ENCODE results near the gene ZNF445. TPM values are rescaled to one million over a fixed set of nuclear protein-coding genes. Genes with fewer than 3 reads are reported as not detected.

The ZNF445 gene
- total and polyA plus RNA-seq, 9 of the 15 experiments (the other 6 are each of a cell fraction or from before 2014, with no cell fraction given): 1.2 to 26.9 (median 10.6) TPM

GRCh38 chr3:44477312-44478030 lies at the start of gene ZNF445 (continued):
- TF ChIP-seq ARID2 (IDR thresholded peaks at IDR 0.05): no peak
- TF ChIP-seq ZNF644 (tag; IDR thresholded peaks at IDR 0.05; ENCODE audit: low read depth): no peak
- TF ChIP-seq, protein P1, sequence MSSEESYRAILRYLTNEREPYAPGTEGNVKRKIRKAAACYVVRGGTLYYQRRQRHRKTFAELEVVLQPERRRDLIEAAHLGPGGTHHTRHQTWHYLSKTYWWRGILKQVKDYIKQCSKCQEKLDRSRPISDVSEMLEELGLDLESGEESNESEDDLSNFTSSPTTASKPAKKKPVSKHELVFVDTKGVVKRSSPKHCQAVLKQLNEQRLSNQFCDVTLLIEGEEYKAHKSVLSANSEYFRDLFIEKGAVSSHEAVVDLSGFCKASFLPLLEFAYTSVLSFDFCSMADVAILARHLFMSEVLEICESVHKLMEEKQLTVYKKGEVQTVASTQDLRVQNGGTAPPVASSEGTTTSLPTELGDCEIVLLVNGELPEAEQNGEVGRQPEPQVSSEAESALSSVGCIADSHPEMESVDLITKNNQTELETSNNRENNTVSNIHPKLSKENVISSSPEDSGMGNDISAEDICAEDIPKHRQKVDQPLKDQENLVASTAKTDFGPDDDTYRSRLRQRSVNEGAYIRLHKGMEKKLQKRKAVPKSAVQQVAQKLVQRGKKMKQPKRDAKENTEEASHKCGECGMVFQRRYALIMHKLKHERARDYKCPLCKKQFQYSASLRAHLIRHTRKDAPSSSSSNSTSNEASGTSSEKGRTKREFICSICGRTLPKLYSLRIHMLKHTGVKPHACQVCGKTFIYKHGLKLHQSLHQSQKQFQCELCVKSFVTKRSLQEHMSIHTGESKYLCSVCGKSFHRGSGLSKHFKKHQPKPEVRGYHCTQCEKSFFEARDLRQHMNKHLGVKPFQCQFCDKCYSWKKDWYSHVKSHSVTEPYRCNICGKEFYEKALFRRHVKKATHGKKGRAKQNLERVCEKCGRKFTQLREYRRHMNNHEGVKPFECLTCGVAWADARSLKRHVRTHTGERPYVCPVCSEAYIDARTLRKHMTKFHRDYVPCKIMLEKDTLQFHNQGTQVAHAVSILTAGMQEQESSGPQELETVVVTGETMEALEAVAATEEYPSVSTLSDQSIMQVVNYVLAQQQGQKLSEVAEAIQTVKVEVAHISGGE (CRISPR knock-in tag; IDR thresholded peaks at IDR 0.05): peak in 1 of 3 experiments; percentile 54; a peak in 1 of 6 replicates
- TF ChIP-seq ZNF639 (CRISPR knock-in tag; conservative IDR thresholded peaks at IDR 0.05 in 1 of 2, IDR thresholded peaks at IDR 0.05 in 1 of 2): peak in 1 of 2 experiments; percentile 94; a peak in 2 of 4 replicates
- TF ChIP-seq ETS1 (conservative IDR thresholded peaks at IDR 0.05; ENCODE audit: control insufficient read depth, low read depth, low read length): 0 out of 2 replicates have a peak, but pooled peaks have one; percentile 69
- peak; percentile 88 for TF ChIP-seq POLR2AphosphoS5 (IDR thresholded peaks at IDR 0.05; ENCODE audit: control insufficient read depth, insufficient read depth, low read depth, low read length)
- no peak for TF ChIP-seq ZNF212 (CRISPR knock-in tag; IDR thresholded peaks at IDR 0.05)
- no peak for TF ChIP-seq KLF10 (CRISPR knock-in tag; IDR thresholded peaks at IDR 0.05)
- TF ChIP-seq CCNT2 (IDR thresholded peaks at IDR 0.05; ENCODE audit: borderline replicate concordance, extremely low read depth, insufficient read length, low read depth, low read length): peak; percentile 79
- TF ChIP-seq, protein P2, sequence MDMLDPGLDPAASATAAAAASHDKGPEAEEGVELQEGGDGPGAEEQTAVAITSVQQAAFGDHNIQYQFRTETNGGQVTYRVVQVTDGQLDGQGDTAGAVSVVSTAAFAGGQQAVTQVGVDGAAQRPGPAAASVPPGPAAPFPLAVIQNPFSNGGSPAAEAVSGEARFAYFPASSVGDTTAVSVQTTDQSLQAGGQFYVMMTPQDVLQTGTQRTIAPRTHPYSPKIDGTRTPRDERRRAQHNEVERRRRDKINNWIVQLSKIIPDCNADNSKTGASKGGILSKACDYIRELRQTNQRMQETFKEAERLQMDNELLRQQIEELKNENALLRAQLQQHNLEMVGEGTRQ (CRISPR knock-in tag; IDR thresholded peaks at IDR 0.05): no peak
- TF ChIP-seq TAF1 (IDR thresholded peaks at IDR 0.05; ENCODE audit: control insufficient read depth, extremely low read depth, insufficient read depth, low read length, severe bottlenecking): peak; percentile 94
- TF ChIP-seq ZBED1 (IDR thresholded peaks at IDR 0.05): 0 out of 2 replicates have a peak, but pooled peaks have one; percentile 62
- TF ChIP-seq SAP30 (IDR thresholded peaks at IDR 0.05; ENCODE audit: borderline replicate concordance, insufficient read depth, low read depth, low read length, poor library complexity, severe bottlenecking): peak; percentile 26
- no peak for TF ChIP-seq DMBX1 (CRISPR knock-in tag; IDR thresholded peaks at IDR 0.05; ENCODE audit: borderline replicate concordance)
- TF ChIP-seq NCOR1 (IDR thresholded peaks at IDR 0.05): no peak
- no peak for TF ChIP-seq ZNF75A (CRISPR knock-in tag; IDR thresholded peaks at IDR 0.05)
- no peak for TF ChIP-seq ATF4 (CRISPR knock-in tag; IDR thresholded peaks at IDR 0.05)

All from K562 (cell line).